OCI-M1 (cell line): ENCODE measurements around the gene GPRIN2.

Experiments used
- DNase-seq: peaks from one replicate; lab custom pipeline; 2025; lab: John Stamatoyannopoulos, UW

Gene GPRIN2

DNA sequence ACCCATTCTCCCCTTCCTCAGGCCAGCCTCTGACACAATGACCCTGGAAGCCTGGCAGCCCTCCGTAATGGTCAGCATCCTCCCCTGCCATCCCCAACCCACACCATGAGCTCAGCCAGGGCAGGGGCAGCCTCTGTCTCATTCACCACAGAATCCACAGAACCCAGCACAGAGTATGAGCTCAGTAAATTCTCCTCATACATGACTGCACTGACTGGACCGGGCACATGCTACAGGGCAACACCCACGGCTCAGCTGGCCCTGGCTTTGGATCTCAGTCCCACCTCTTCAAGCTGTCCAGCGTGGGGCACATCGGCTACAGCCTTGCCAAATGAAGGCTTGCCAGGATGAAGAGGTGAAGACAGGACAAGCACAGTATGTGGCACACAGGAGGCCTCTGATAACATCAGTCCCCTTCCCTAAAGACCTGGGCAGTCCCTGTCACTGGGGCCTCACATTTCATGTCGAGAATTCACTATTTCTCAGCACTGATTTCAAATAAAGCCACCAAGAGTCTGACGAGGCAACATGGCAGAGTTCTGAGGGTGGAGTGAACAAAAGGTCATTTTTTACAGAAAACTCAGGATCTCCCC is 7.9 kb downstream of the GPRIN2 start:
- no peak for DNase-seq

DNA sequence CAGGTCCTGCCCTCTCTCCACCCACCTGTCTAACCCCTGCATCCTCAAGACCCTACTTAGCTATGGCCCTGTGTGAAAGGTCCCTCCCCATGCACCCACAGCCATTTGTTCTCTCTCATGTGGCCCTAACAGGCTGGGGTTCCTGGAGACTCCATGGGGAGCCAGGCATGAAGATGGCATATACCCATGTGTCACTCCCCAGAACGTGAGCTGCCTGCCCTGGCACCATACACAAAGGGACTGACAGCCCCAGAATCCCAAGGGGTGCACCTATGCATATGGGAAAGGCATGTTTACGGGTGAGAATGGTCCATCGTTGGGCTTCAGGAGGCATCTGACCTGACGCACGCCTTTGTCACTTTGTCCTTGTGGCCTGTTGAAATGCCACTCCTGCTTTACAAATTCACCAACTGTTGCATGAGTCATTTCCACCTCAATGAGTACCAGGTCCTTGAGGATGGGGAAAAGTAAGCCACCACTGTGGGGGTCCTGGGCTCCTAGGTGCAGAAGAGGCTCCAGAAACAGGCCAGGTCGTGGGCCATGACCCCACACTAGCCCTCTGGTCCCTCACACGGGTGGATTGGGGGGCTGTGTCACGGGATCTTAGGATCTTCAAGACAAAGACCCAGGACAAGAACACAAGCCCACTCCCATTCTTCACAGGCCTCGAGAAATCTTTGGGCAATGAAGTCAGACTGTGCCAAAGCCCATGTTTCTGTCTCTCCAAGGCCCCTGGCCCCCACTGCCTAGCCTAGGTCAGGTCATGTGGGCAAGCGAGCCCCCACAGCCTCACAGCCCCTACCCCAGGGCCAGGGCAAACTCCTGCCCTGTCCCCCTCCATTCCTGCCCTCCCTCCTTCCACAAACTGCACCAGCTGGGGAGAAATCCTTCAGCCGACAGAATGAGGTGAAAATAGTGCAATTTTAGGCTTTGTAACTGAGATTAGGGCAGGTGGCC is 8.6 kb downstream of the GPRIN2 start:
- DNase-seq = no peak

GRCh38 chr10:46546591-46547540 is 9.6 kb downstream of the GPRIN2 start:
- DNase-seq = no peak

DNA sequence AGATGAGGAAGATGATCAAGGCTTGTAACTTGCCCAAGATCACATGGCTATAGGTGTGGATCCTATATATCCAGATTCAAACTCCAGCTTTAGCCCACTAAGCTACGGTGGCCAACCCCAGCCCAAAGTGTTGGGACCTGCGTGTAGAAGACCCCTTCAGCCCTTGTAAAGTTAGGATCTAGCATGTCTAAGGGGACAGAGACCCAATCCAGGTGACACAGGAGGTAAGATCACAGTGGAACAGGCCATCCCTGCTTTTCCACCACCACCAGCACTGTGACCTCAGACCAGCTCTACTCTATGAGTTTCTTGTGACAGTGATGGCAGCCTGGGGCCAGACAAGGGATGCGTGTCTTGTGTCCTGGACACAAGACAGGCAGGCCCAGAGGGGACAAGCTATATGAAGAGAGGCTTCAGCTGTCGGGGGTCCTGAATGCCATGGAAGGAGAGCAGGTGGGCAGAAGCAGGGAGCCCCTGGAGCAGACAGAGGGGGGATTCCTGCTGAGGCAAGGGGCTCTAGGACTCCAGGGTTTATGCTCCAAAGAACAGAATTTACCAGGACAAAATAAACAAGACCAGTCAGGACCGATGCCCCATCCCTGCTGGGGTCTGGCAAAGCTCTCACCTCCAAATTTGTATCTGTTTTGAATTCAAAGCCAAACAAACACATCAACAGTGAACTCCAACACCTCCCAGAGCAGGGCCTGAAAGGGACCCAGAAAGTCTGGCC is 10.4 kb downstream of the GPRIN2 start:
- DNase-seq = no peak

DNA sequence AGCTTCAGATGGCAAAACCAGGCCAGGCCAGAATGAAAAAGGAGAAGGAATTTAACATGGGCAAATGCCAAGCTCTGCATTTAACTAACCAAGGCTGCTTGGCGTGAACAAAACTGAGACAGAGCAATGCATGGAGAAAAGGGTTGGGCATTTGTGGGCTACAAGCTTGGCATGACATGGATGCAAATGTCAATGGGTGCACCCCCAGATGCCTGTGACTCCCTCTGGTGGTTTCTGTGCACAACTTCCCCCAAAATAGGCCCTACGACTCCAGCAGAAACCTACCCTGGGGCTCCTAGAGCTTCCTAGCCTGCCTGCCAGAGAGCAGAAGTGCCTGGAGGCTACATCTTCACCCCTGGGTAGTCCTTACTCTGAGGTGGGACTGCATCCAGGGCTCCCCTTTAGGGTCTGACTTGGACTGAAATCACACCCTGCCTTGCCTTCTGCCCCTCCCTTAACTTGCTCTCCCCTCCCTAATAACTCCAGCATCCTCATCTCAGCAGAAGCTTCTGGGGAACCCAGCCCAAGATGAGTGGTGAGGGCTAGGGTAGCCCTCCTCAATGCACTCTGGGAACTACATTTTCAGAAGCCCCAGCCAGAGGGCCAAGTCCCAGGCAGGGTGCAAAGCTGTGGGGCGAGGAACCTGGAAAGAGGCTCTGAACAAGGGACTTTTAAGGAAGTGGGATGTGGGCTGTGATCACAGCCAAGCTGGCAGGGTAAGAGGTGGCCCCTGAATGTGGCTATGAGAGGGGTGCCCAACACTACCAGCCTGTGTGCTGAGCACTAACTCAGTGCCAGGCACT is 11.3 kb downstream of the GPRIN2 start:
- DNase-seq = peak; percentile 60

DNA sequence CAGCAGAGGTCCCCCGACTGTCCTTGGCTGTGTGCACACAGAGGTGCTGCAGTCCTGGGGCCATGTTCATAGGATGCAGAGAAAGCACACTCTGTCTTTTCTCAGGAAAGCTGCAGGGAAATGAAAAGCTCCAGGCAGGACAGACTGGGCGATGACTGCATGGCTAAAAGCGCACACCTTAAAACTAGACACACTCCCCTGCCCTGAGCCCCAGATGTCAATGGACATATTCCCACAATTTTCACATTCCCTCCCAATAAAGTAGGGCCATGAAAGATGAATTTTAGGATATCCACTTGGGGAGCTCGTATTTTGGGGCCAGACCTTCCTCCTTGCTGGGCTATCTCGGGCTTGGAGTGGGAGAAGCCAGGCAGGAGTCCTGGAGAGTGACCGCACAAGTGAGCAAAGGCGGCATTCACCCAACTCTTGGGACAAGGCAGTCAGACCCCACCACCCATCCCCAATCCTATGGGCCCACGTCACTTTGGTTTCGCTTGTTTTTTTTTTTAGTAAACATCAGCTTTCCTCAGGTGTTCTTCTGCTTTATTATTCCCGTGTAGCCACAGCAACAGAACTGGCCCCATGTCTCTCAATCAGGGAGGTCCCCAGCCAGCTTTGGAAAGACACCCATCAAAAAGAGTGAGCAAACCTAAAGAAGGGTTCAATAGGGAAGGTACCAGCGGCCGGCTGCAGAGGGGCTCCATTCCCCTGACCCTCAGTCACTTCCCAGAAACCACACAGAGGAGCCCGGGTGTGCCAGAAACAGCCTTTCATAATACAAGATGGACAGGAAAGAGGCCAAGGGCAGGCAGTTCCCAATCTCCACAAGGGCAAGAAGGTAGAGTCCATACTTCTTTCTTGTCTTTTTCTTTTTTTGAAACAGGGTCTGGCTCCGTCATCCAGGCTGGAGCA is 12.7 kb downstream of the GPRIN2 start:
- DNase-seq = no peak

DNA sequence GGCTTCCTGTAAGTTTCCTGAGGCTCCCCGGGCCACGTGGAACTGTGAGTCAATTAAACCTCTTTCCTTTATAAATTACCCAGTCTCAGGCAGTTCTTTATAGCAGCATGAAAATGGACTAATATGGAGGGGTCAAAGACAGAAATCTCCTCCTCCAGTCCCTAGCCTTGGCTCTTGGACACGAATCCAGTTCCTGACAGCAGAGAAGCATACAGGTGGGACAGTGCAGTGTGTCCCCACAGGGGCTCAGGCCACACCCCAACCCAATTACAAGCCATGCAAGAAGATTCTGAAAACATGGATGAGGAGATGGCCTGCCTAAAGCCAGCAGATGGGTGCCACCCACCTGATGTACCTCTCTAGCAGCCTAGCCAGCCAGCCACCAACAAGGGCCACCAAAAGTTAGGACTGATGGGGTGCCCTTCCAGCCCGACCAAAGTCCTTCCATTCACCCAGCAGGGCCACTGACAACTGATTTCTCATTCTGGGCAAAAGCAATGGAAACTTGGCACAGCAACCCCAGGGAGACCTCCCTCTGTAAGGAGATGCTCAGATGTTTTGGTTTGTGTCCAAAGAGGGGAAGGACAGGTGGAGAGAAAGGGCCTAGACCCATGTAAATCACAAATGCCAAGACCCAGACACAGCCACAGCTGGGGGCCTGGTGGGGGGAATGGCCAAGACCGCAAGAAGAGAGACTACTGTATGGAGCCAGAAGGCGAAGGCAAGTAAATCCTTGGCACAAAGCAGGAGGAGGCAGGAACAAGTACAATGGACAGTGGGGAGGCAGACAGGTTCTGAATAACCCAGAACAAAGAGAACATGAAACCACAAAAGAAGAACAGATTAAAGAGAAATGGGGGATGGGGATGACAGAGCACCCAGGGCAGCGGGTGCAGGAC is 13.6 kb downstream of the GPRIN2 start:
- peak; percentile 20 for DNase-seq

GRCh38 chr10:46541735-46542566 is 14.5 kb downstream of the GPRIN2 start:
- peak; percentile 56 for DNase-seq

- peak; percentile 70 for DNase-seq
Measured at GRCh38 chr10:46541017-46541661, 15.3 kb downstream of the GPRIN2 start.

DNA sequence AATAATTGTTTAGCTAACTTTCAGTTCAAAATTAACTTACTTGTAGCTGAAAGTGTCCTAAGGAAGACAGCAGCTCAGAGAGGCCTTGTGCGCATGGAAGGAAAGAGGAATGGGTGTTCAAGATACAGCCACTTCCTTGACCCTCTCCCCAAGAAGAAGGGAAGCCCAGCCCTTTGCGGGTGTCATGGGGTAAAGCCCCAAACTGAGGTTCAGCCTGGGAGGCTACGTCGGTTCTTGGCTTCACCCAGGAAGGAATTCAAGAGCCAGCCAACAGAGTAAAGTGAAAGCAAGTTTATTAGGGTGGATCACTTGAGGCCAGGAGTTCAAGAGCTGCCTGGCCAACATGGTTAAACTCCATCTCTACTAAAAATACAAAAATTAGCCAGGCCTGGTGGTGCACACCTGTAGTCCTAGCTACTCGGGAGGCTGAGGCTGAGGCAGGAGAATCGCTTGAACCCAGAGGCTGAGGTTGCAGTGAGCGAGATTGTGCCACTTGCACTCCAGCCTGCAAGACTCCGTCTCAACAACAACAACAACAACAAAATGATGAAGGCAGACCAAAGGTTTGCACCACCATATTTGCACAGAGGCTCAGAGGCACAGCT is 15.9 kb downstream of the GPRIN2 start:
- DNase-seq = no peak

DNA sequence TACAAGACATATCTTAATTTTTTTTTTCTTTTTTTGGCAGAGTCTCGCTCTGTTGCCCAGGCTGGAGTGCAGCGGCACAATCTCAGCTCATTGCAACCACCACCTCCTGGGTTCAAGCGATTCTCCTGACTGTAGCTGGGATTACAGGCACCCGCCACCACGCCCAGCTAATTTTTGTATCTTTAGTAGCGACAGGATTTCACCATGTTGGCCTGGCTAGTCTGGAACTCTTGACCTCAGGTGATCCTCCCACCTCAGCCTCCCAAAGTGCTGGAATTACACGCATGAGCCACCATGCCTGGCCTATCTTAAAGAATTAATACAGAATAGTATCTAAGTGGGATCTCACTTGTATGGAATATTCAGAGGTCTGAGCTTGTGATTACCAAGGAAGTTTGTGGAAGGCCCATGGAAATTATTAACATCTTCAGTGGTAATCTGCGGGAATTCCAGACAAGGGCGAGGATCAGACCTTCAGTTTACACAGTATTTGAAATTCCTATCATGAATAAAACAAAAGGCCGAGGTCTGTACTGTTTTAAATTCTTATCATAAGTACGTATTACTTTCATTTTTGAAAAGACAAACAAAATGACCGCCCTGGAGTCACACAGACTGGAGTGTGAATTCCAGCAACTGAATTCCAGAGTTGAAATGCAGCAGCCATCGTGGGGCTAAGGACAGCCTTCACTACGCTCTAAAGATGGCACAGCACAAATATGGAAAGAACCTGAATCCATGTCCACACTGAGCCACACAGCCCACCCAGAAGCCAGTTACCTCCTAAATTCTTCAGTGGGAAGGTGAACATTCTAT is 16.7 kb downstream of the GPRIN2 start:
- peak; percentile 54 for DNase-seq

DNA sequence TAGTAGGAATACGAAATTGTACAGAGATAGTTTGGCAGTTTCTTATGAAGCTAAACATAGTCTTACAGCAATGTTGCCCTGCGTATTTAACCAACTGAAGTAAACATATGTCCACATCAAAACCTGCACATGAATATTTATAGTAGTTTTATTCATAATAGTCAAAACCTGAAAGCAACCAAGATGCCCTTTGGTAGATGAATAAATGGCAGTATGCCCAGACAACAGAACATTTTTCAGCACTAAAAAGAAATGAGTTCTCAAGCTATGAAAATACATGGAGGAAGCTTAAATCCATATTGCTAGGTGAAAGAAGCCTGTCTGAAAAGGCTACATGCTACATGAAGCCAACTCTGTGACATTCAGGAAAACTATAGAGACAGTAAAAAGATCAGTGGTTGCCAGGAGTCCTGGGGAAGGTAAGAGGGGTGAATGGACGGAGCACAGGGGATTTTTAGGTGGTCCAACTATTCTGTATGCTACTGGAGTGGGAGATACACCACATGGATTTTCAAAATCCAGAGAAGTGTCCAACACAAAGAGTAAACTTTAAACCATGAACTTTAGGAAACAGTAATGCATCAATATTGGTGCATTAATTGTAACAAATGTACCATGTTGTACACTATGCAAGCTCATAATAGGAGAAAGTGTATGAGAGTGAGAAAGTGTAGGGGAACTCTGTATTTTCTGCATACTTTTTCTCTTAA is 17.6 kb downstream of the GPRIN2 start:
- DNase-seq = no peak

- DNase-seq = no peak
Measured at GRCh38 chr10:46538155-46538554, 18.3 kb downstream of the GPRIN2 start.

DNA sequence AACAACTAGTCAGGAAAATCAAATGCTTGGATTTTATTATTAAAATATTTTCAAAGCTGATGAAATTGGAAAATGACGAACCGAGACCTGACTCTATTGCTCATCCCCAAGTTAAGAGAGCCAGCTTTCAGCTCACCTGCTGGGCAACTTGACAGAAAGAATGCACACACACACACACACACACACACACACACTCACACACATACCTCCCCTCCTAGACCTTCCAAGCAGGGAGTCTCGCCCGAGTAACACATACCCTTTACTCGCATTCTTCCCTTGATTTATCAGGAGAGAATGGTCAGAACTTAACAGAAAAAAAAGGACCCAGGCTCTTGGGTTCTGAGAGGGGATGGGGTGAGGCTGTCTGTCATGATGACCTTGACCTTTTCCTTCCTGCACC is 19.1 kb downstream of the GPRIN2 start:
- no peak for DNase-seq

GRCh38 chr10:46536781-46537180 is 19.7 kb downstream of the GPRIN2 start:
- no peak for DNase-seq
